Spinal cord (tissue), 10 donors: ENCODE measurements around the gene SOX8. TPM values are rescaled to one million over a fixed set of nuclear protein-coding genes. Genes with fewer than 3 reads are reported as not detected.
A peak's percentile ranks its signal among the peaks of the same experiment; 100 is the strongest.

Source experiments
- DNase-seq, 6 donors: peaks; one replicate each; pipeline versions ENCODE4 v3.0.0 to v3.0.0-alpha.2; 2013 to 2015; ENCODE audit warnings: low spot score in 6 of 6, low read depth in 4 of 6
- H3K27ac ChIP-seq: one replicate; pipeline ENCODE4 v1.5.1; 2013; ENCODE audit warnings: low read depth, low read length, control low read depth
- H3K27me3 ChIP-seq: one replicate; pipeline ENCODE4 v1.6.1; 2013; ENCODE audit warnings: low read length; ENCODE audit not compliant: control insufficient read depth, insufficient read depth
- H3K36me3 ChIP-seq: one replicate; pipeline ENCODE4 v1.6.1; 2013; ENCODE audit warnings: low read length; ENCODE audit not compliant: control insufficient read depth, insufficient read depth
- H3K4me1 ChIP-seq: one replicate; pipeline ENCODE4 v1.6.1; 2013; ENCODE audit warnings: low read length; ENCODE audit not compliant: control insufficient read depth, insufficient read depth
- H3K4me3 ChIP-seq: one replicate; pipeline ENCODE4 v1.5.1; 2013; ENCODE audit warnings: low read depth, low read length, control low read depth
- H3K9me3 ChIP-seq: one replicate; pipeline ENCODE4 v1.6.1; 2013; ENCODE audit warnings: low read length; ENCODE audit not compliant: control insufficient read depth, insufficient read depth
- WGBS: methylation state at CpG from one replicate; pipeline ENCODE4 v1.1.5; 2013; ENCODE audit warnings: missing lambda C conversion rate; ENCODE audit not compliant: insufficient coverage; 5-methylcytosine and 5-hydroxymethylcytosine counted together
- polyA plus RNA-seq, 2 donors: library from polyadenylated mRNA; unstranded; fragments of 120-200 nt; gene quantifications; one replicate each; pipeline ENCODE4 v1.2.1, GENCODE V29; 2013; ENCODE audit not compliant: insufficient read length in 2 of 2
- total RNA-seq, 2 donors: library from RNA; depleted of rRNA in 1 of 2; stranded (reverse); fragments of 120-200 nt in 1 of 2; fragments of >200 nt in 1 of 2; gene quantifications; one replicate each; pipeline versions ENCODE4 v1.2.3 to v1.2.4, GENCODE V29; 2013 to 2014
- donor health status: healthy.

The SOX8 gene
- total and polyA plus RNA-seq, 4 donors = 61.3 to 200 (median 115) TPM

- no peak overlapping the region for H3K4me3 ChIP-seq
Observed at GRCh38 chr16:965036-965395, 16.6 kb upstream of the SOX8 start.

GRCh38 chr16:965487-965886, 16.1 kb upstream of the SOX8 start:
- H3K4me3 ChIP-seq = no peak overlapping the region
- H3K27ac ChIP-seq = peak overlapping the region; percentile 89
- whole genome bisulfite sequencing = 95% methylated on average over 4 of the region's 4 CpGs
- peaks cover 50% of the 10 kb centered on the region for H3K36me3 ChIP-seq
- DNase-seq = no peak
- H3K27me3 ChIP-seq = no peaks in the 10 kb centered on the region
- no peaks in the 10 kb centered on the region for H3K9me3 ChIP-seq
- H3K4me1 ChIP-seq = peaks cover 75% of the 10 kb centered on the region

More at GRCh38 chr16:965036-965395, 16.6 kb upstream of the SOX8 start:
- DNase-seq = peak in 1 of 6 donors; percentile 13
- peaks cover 50% of the 10 kb centered on the region for H3K36me3 ChIP-seq
- H3K27me3 ChIP-seq = no peaks in the 10 kb centered on the region
- peaks cover 72% of the 10 kb centered on the region for H3K4me1 ChIP-seq
- no peaks in the 10 kb centered on the region for H3K9me3 ChIP-seq
- WGBS = 83% methylated on average over 11 of the region's 13 CpGs
- H3K27ac ChIP-seq = peak overlapping the region; percentile 89

GRCh38 chr16:966035-966434, 15.5 kb upstream of the SOX8 start:
- Histone ChIP-seq H3K4me1 (peaks cover 75% of the 10 kb centered on the region), H3K4me3 (no peak overlapping the region), H3K27ac (no peak overlapping the region), H3K9me3 (no peaks in the 10 kb centered on the region), H3K27me3 (no peaks in the 10 kb centered on the region), H3K36me3 (peaks cover 50% of the 10 kb centered on the region)
- no peak for DNase-seq
- WGBS = 97% methylated on average over 18 of the region's 18 CpGs

GRCh38 chr16:966505-966904, 15.1 kb upstream of the SOX8 start:
- no peaks in the 10 kb centered on the region for H3K9me3 ChIP-seq
- no peak for DNase-seq
- 96% methylated on average over 10 of the region's 10 CpGs for WGBS
- peaks cover 50% of the 10 kb centered on the region for H3K36me3 ChIP-seq
- H3K27me3 ChIP-seq = no peaks in the 10 kb centered on the region
- H3K27ac ChIP-seq = no peak overlapping the region
- peaks cover 80% of the 10 kb centered on the region for H3K4me1 ChIP-seq
- H3K4me3 ChIP-seq = no peak overlapping the region

- Histone ChIP-seq H3K9me3 (no peaks in the 10 kb centered on the region), H3K4me3 (no peak overlapping the region), H3K27me3 (no peaks in the 10 kb centered on the region), H3K27ac (no peak overlapping the region), H3K36me3 (peaks cover 50% of the 10 kb centered on the region), H3K4me1 (peaks cover 84% of the 10 kb centered on the region)
- WGBS = 69% methylated on average over 17 of the region's 20 CpGs
- no peak for DNase-seq
Observed at GRCh38 chr16:967077-967541, 14.5 kb upstream of the SOX8 start.

- Histone ChIP-seq H3K27me3 (no peaks in the 10 kb centered on the region), H3K27ac (no peak overlapping the region), H3K4me1 (peaks cover 85% of the 10 kb centered on the region), H3K4me3 (no peak overlapping the region), H3K36me3 (peaks cover 49% of the 10 kb centered on the region), H3K9me3 (no peaks in the 10 kb centered on the region)
- DNase-seq = no peak
- 86% methylated on average over 39 of the region's 41 CpGs for WGBS
Observed at GRCh38 chr16:967546-968295, 13.8 kb upstream of the SOX8 start.

GRCh38 chr16:968620-969019, 12.9 kb upstream of the SOX8 start:
- peaks cover 85% of the 10 kb centered on the region for H3K4me1 ChIP-seq
- peak overlapping the region; percentile 25 for H3K27ac ChIP-seq
- 36% methylated on average over 7 of the region's 8 CpGs for WGBS
- no peak overlapping the region for H3K4me3 ChIP-seq
- H3K9me3 ChIP-seq = no peaks in the 10 kb centered on the region
- peaks cover 43% of the 10 kb centered on the region for H3K36me3 ChIP-seq
- peak in 2 of 6 donors; percentile 56 to 71 for DNase-seq
- H3K27me3 ChIP-seq = no peaks in the 10 kb centered on the region

GRCh38 chr16:969508-970385, 11.8 kb upstream of the SOX8 start:
- Histone ChIP-seq H3K4me3 (peak overlapping the region; percentile 58), H3K4me1 (peaks cover 89% of the 10 kb centered on the region), H3K27me3 (no peaks in the 10 kb centered on the region), H3K9me3 (no peaks in the 10 kb centered on the region), H3K36me3 (peaks cover 46% of the 10 kb centered on the region), H3K27ac (peak overlapping the region; percentile 45)
- 25% methylated on average over 45 of the region's 55 CpGs for WGBS
- DNase-seq = peak in 2 of 6 donors; percentile 61 to 67

- no peak for DNase-seq
- Histone ChIP-seq H3K27me3 (no peaks in the 10 kb centered on the region), H3K9me3 (no peaks in the 10 kb centered on the region), H3K4me1 (peaks cover 89% of the 10 kb centered on the region), H3K27ac (peak overlapping the region; percentile 45), H3K36me3 (peaks cover 44% of the 10 kb centered on the region), H3K4me3 (peak overlapping the region; percentile 58)
- under 1% methylated on average over 42 of the region's 42 CpGs for WGBS
Observed at GRCh38 chr16:970386-970765, 11.2 kb upstream of the SOX8 start.
